ENCODE results near the gene PRSS33.

PRSS33 gene

DNA sequence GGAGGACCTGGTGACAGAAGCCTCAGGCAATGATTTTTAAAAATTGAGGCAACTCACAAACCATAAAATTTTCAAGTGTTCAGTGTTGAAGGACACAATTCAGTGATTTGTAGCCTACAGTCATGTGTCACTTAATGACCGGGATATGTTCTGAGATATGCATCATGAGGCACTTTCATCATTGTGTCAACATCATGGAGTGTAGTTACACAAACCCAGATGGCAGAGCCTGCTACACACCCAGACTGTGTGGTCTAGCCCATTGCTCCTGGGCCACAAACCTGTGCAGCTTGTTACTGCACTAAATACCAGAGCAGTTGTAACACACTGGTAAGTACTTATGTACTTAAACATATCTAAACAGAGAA lies 12.5 kb upstream of the PRSS33 start:
- no peaks in the 10 kb centered on the region for H3K27me3 ChIP-seq (ENCODE audit: low read length)
- H3K27ac ChIP-seq (ENCODE audit: low read depth, low read length) = no peak overlapping the region
- H3K4me2 ChIP-seq (ENCODE audit: low read depth, low read length, poor library complexity, severe bottlenecking) = no peak overlapping the region
- no peak overlapping the region for H2AFZ ChIP-seq (ENCODE audit: low read depth, low read length, severe bottlenecking)
- H3K9ac ChIP-seq (ENCODE audit: low read length) = no peak overlapping the region
- H3K36me3 ChIP-seq (ENCODE audit: low read length) = no peaks in the 10 kb centered on the region
- H3K9me3 ChIP-seq (ENCODE audit: insufficient read depth, low read length) = no peaks in the 10 kb centered on the region
- no peak for TF ChIP-seq EZH2phosphoT487 (conservative IDR thresholded peaks at IDR 0.05; ENCODE audit: low read length)
- no peak for TF ChIP-seq CTCF (IDR thresholded peaks at IDR 0.05; ENCODE audit: insufficient read depth, low read length, poor library complexity, severe bottlenecking)
- no peaks in the 10 kb centered on the region for H3K79me2 ChIP-seq (ENCODE audit: insufficient read depth, low read length)
- no peaks in the 10 kb centered on the region for H3F3A ChIP-seq (ENCODE audit: insufficient read depth)
- no peaks in the 10 kb centered on the region for H3K9me2 ChIP-seq (replicated peaks; ENCODE audit: insufficient read depth, low read length)
- H4K20me1 ChIP-seq (ENCODE audit: low read depth, low read length) = no peaks in the 10 kb centered on the region
- no peak overlapping the region for H3K4me3 ChIP-seq (ENCODE audit: insufficient read depth, low read length, poor library complexity, severe bottlenecking)

GRCh38 chr16:2799205-2799858 lies 12.0 kb upstream of the PRSS33 start:
- H2AFZ ChIP-seq (ENCODE audit: low read depth, low read length, severe bottlenecking) = no peak overlapping the region

GRCh38 chr16:2798723-2799204 lies 11.4 kb upstream of the PRSS33 start:
- Histone ChIP-seq H3K27me3 (ENCODE audit: low read length) (no peaks in the 10 kb centered on the region), H3K9ac (ENCODE audit: low read length) (no peak overlapping the region), H3K79me2 (ENCODE audit: insufficient read depth, low read length) (no peaks in the 10 kb centered on the region), H3F3A (ENCODE audit: insufficient read depth) (no peaks in the 10 kb centered on the region), H3K9me3 (ENCODE audit: insufficient read depth, low read length) (no peaks in the 10 kb centered on the region), H2AFZ (ENCODE audit: low read depth, low read length, severe bottlenecking) (no peak overlapping the region), H3K36me3 (ENCODE audit: low read length) (no peaks in the 10 kb centered on the region), H3K4me3 (ENCODE audit: insufficient read depth, low read length, poor library complexity, severe bottlenecking) (no peak overlapping the region), H3K9me2 (replicated peaks; ENCODE audit: insufficient read depth, low read length) (no peaks in the 10 kb centered on the region), H3K27ac (ENCODE audit: low read depth, low read length) (no peak overlapping the region), H4K20me1 (ENCODE audit: low read depth, low read length) (no peaks in the 10 kb centered on the region), H3K4me2 (ENCODE audit: low read depth, low read length, poor library complexity, severe bottlenecking) (no peak overlapping the region)
- no peak for TF ChIP-seq CTCF (IDR thresholded peaks at IDR 0.05; ENCODE audit: insufficient read depth, low read length, poor library complexity, severe bottlenecking)

More at GRCh38 chr16:2799205-2799858, 12.0 kb upstream of the PRSS33 start:
- Histone ChIP-seq H3K4me3 (ENCODE audit: insufficient read depth, low read length, poor library complexity, severe bottlenecking) (no peak overlapping the region), H3K27me3 (ENCODE audit: low read length) (no peaks in the 10 kb centered on the region), H3K9me2 (replicated peaks; ENCODE audit: insufficient read depth, low read length) (no peaks in the 10 kb centered on the region), H3K4me2 (ENCODE audit: low read depth, low read length, poor library complexity, severe bottlenecking) (no peak overlapping the region), H3K79me2 (ENCODE audit: insufficient read depth, low read length) (no peaks in the 10 kb centered on the region), H3F3A (ENCODE audit: insufficient read depth) (no peaks in the 10 kb centered on the region), H3K9me3 (ENCODE audit: insufficient read depth, low read length) (no peaks in the 10 kb centered on the region), H3K36me3 (ENCODE audit: low read length) (no peaks in the 10 kb centered on the region), H3K9ac (ENCODE audit: low read length) (no peak overlapping the region), H4K20me1 (ENCODE audit: low read depth, low read length) (no peaks in the 10 kb centered on the region), H3K27ac (ENCODE audit: low read depth, low read length) (no peak overlapping the region)
- TF ChIP-seq CTCF (IDR thresholded peaks at IDR 0.05; ENCODE audit: insufficient read depth, low read length, poor library complexity, severe bottlenecking) (no peak), EZH2phosphoT487 (conservative IDR thresholded peaks at IDR 0.05; ENCODE audit: low read length) (no peak)

Measured in SU-DHL-6 (cell line).